GM21717 (cell line): ENCODE data around the gene IREB2.

Source experiments
- ATAC-seq: cut with Tn5 transposase; IDR thresholded peaks from one replicate; pipeline ENCODE4 v1.9.1; 2021; ENCODE audit warnings: mild to moderate bottlenecking, moderate library complexity; ENCODE audit not compliant: unreplicated experiment

Gene IREB2

GRCh38 chr15:78406016-78406585 lies 31.9 kb upstream of the IREB2 start:
- ATAC-seq: no peak

- no peak for ATAC-seq
These were observed 30.2 kb upstream of the IREB2 start for GRCh38 chr15:78407608-78408354.

GRCh38 chr15:78408355-78408640 lies 29.7 kb upstream of the IREB2 start:
- ATAC-seq: no peak

GRCh38 chr15:78408961-78409360 lies 29.1 kb upstream of the IREB2 start:
- no peak for ATAC-seq

GRCh38 chr15:78411061-78411460 lies 27.0 kb upstream of the IREB2 start:
- ATAC-seq: no peak

GRCh38 chr15:78414621-78415250 lies 23.3 kb upstream of the IREB2 start:
- no peak for ATAC-seq

GRCh38 chr15:78415284-78415683 lies 22.7 kb upstream of the IREB2 start:
- ATAC-seq: no peak

GRCh38 chr15:78417754-78418630 lies 20.0 kb upstream of the IREB2 start:
- ATAC-seq: no peak

GRCh38 chr15:78418686-78419085 lies 19.3 kb upstream of the IREB2 start:
- ATAC-seq: no peak

GRCh38 chr15:78419367-78419766 lies 18.6 kb upstream of the IREB2 start:
- no peak for ATAC-seq

GRCh38 chr15:78420220-78420619 lies 17.8 kb upstream of the IREB2 start:
- ATAC-seq: no peak

GRCh38 chr15:78420766-78421165 lies 17.2 kb upstream of the IREB2 start:
- no peak for ATAC-seq

GRCh38 chr15:78421238-78421965 lies 16.6 kb upstream of the IREB2 start:
- no peak for ATAC-seq

- no peak for ATAC-seq
These were observed 15.3 kb upstream of the IREB2 start for GRCh38 chr15:78422571-78423340.

- ATAC-seq: no peak
These were observed 13.3 kb upstream of the IREB2 start for GRCh38 chr15:78424673-78425072.

GRCh38 chr15:78425643-78426042 lies 12.4 kb upstream of the IREB2 start:
- no peak for ATAC-seq

- no peak for ATAC-seq
These were observed 11.7 kb upstream of the IREB2 start for GRCh38 chr15:78426300-78426699.

GRCh38 chr15:78427953-78428352 lies 10.1 kb upstream of the IREB2 start:
- ATAC-seq: no peak

GRCh38 chr15:78429477-78429876 lies 8.5 kb upstream of the IREB2 start:
- no peak for ATAC-seq

GRCh38 chr15:78431955-78432354 lies 6.1 kb upstream of the IREB2 start:
- ATAC-seq: no peak
